Fibroblast of skin of right biceps (primary cell): ENCODE results near the gene SLC2A2.
A peak's percentile ranks its signal among the peaks of the same experiment; 100 is the strongest.

Experiments
- DNase-seq: peaks from one replicate; pipeline ENCODE4 v3.0.0-alpha.2; 2013

The SLC2A2 gene

GRCh38 chr3:171026597-171027293, at the start of gene SLC2A2:
Gene SLC2A2, minus strand, starts transcription at chr3:171026720. Its CDS starts 50 bp downstream, at chr3:171026670.
- no peak for DNase-seq

- no peak for DNase-seq
Observed at GRCh38 chr3:171072432-171072831, 45.9 kb upstream of the SLC2A2 start.

DNA sequence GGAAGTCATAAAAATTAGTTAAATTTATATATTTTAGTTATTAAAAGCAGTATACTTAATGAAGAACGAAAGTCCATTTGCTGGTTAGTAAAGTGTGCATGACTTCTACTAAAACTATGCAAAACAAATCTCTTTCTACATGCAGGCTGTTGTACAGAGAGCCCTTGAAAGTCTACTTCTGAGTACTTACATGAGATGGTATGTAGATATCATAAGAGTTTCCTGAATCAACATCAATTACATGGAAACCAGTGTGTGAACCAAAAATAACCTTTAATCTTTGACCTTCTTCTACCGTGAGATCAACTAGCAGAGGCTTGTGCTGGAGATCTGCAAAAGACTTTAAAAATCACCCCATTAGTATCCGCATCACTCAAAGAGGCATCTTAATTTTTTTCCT, 42.1 kb upstream of the SLC2A2 start:
- no peak for DNase-seq

DNA sequence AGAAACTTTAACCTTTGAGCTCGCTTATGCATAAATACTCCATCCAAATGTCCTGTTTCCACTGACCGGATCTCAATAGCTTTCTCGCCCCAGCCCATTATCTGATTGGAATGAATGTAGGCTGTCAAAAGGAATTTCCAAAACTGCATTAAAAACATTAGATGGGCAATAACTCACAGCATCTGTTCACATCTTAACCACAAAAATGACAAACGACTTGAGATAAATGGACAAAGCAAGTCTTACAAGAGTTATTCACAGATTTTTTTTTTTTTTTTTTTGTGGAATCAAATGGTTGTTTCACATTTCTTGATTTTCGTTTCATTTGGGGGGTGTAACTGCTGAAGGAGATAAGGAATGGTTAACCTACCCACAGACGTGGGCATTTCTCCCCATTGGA, 39.7 kb upstream of the SLC2A2 start:
- peak; percentile 50 for DNase-seq

DNA sequence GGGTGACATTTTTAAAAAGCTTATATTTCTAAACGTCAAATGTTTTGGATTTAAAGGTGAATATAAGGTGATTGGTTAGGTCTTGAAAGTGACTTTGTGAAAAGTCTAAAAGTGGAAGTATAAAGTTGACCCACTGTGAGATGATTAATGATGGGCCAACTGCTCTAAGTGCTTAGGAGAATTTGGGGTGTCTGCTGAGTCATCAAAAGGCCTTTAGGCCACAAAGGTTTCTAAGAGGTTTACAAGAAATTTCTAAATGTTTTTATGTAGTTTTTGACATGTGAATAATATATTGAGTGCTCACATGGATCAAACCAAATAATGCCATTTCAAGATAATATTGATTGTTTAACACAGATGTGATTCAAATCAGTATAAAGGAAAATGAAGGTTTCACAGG, 39.2 kb upstream of the SLC2A2 start:
- no peak for DNase-seq

- no peak for DNase-seq
Observed at GRCh38 chr3:171064461-171064860, 37.9 kb upstream of the SLC2A2 start.

DNA sequence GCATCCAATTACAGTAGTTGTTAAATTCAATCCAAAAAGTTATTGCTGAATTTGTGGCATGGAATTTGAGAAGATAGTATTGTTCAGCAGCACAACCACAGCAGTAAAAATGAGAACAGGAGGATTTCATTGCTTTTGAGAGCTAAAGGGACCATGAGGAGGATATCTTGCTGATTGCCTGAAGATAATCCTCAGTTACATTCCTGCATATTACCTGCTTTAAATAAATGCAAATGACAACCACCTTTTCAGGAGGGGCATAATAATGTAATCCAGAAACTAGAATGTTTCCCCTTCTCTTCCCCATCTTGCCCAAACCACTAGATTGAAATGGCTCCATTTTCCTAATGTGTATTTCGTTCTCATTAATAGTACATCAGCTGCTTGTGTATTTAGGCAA, 35.2 kb upstream of the SLC2A2 start:
- DNase-seq, result no peak

DNA sequence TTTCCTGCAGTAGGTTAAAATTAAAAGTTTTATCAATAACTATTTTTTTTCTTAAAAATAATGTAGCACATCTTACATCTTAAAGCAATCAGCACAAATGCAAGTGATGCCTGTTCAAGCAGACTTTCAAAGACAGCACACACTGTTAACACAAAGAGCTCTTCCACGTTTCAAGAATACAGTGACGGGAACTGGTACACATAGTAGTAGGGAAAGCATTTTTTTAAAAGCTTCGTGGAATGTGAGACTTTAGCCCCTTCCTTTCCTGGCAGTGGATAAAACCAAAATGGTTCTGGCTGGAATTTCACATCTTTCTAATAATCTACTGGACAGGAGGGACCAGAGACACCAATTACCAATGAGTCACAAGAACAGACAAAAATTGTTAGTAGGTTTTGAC, 33.5 kb upstream of the SLC2A2 start:
- DNase-seq, result no peak

DNA sequence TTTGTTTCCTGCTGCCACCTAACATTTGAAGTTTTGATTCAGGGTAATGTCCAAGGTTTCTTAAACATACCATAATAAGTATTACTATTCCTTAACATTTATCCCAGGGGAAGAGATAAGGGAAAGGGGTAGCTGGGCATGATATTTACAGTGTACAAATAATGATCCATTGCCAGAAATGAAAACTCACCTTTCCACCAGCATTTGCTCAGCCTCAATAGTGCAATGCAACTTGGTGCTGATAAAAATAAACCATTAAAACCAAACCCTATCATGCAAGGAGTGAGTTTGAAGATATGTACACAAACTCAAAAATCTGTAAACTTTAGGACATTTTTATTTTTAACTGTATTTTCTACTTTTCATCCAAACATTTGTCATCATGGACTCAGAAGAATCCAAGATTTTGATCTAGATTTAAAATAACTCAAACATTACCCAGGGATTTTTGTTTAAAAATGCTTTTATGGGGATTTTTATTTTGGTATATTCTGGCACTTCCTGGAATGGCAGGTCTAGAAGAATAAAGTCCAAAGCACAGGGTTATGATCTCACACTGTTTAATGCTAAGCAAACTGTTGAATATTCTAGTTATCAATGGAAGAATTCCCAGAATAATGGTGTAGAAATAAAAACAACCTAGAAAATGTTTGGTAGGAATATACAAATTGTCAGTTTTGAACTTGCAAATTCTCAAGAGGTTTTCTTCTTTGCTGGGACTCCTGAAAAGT, 32.5 kb upstream of the SLC2A2 start:
- DNase-seq, result no peak

GRCh38 chr3:171058058-171058457, 31.5 kb upstream of the SLC2A2 start:
- peak; percentile 67 for DNase-seq

DNA sequence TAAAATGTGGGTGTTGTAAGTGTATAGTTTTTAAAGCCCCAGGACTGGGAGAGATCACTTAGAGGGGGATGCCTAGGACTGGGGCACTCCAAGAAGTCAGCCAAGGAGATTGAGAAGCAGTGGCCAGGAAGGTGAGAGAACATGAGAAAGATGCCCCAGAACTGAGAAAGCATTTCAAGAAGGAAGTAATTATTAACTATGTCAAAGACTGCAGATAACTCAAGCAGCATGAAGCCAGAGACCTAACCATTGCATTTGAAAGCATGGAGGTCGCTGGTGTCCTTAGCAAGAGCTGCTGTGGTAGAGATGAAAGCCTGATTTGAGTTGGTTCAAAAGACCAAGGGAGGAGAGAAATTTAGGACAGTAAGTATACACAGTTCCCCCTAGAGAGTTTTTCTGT, 30.6 kb upstream of the SLC2A2 start:
- no peak for DNase-seq

DNA sequence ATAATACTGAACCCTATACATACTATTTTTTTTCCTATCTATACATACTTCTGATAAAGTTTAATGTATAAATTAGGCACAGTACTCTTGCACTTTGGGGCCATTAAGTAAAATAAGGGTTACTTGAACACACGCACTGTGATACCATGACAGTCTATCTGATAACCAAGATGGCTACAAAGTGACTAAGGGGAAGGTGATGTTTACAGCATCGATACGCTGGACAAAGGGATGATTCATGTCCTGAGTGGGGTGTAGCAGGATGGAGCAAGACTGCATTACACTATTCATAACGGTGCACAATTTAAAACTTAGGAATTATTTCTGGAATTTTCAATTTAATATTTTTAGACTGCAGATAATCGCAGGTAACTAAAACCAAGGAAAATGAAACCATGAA, 30.0 kb upstream of the SLC2A2 start:
- DNase-seq, result peak; percentile 39

GRCh38 chr3:171055336-171056178, 29.0 kb upstream of the SLC2A2 start:
- DNase-seq, result peak; percentile 73

DNA sequence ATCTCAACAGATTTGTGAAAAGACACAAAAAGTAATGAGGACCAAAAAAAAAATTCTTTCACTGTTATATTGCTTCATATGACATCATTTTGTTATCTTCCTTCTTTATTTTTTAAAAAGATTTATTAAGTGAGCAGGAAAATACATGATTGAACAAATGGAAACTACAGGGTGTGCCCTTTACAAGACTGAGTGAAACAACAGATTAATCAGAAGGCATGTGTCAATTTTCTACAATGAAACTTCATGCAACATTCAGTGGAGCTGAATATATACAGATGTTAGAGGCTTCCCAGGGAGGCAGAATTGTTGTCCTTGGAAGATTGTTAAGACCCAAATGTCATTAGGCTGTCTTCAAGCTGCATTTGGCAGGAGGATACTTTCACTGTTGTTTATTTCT, 28.4 kb upstream of the SLC2A2 start:
- no peak for DNase-seq

DNA sequence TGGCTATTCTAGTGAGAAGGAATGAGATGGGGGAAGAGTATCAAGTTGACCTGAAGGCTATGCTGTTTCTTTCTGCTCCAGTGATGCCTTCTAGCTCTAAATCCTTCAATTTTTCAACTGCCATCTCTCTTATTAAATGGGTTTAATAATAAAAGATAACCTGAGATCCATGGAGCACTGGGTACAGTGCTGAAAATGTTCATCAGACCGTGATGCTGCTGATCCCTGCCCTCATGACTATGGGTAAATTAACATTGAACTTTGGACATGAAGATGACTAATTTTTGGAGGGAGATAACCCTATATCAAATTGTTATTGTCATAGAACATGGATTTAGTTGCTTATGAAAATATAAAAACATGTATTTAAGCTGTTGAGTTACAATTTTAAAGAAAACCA, 27.7 kb upstream of the SLC2A2 start:
- DNase-seq, result no peak

- peak; percentile 73 for DNase-seq
Observed at GRCh38 chr3:171049861-171050444, 23.4 kb upstream of the SLC2A2 start.

DNA sequence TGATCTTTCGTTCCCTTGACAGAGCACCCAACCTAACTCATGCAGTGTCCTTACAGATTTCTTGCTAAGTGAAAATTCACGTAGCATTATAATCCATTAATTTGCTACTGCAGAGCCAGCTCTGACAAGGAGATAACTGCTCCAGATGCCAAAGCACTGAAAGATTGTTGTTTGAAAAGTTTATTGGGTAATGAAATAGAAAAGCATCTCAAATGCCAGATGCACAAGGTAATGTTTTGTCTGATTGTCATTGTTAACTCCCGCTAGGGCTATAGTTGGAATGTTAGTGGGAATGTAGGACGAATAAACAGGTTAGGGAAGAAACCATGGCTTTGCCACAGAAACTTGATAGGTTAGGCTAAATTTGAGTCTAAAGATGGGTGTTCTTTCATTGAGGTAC, 20.2 kb upstream of the SLC2A2 start:
- DNase-seq, result no peak

DNA sequence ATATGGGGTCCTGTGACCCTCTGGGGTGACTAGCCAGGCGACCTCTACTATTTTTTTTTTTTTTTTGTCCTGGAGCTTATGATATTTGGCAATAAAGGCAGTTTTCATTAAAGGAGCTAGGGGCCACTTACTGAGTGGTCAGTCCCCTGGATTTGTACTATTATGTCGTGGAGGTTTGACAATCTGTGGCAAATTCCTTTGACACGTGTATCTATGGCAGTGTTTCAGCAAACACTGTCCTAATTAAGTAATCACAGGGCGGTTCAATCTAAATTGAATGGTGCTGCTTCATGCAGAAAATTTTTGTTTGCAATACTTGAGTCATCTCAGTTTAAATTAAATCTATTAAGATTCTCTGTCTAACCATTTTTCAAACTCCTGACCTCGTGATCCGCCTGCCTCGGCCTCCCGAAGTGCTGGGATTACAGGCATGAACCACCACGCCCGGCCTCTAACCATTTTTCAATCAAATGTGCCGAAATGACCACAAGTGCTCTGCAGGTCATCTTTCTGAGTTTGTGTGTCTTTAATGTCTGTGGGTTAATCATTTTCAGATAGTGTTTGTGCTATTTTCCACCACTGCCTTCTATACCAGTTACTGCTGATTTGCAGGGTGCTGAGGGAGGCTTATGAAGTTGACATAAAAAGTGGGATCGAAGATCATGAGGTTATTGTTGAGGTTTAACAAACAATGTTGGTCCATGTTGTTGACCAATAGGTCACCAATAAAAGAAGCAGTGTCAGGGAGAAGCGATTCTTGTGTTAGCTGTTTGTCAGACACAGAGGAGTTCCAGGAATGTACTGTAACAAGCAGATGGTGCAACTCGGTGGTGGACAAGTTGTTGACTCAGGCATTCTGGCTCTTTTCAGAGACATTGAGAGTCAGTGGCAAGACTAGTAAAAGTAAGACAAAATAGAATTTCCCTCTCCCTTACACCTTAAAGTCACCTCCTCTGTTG, 18.6 kb upstream of the SLC2A2 start:
- DNase-seq, result peak; percentile 59

DNA sequence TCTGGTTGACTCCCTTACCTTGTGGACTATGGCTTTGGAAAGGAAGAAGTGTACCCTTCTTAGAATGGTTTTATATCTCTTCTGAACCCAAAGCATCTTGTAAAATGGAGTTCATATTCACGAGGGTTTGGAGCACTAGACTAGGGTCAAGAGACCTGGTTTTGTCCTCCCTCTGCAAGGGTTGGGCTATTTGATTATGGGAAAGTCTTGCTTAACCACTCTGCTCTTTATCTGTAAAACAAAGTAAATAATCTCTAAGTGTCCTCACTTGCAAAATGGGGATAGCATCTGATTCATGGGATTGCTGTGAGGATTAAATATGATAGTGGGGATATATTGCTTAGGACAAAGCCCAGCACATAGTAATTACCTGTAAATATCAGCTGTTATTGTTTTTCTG, 17.9 kb upstream of the SLC2A2 start:
- DNase-seq, result no peak

DNA sequence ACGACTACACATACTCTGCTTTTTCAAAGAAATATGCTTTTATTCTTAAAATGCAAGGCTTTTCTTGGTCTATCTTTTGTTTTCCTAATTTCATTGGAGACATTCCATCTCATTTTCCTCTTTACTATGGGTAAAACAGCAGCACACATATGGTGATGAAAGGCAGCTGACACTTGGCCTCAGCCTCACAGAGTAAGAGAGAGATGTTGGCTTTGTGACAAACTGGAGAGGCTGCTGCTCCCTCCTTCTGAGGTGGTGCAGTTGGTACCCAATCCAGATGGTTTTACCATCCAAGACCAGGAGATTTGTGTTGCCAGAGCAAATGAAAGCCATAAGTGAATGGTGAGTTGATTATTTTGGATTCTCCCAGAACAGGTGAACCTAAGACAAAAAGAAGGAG, 13.2 kb upstream of the SLC2A2 start:
- no peak for DNase-seq

GRCh38 chr3:171038342-171038741, 11.8 kb upstream of the SLC2A2 start:
- DNase-seq, result no peak

- DNase-seq, result peak; percentile 95
Observed at GRCh38 chr3:171028779-171029232, 2.3 kb upstream of the SLC2A2 start.
